WTC11 (cell line): ENCODE results near the gene KRTAP13-3. TPM values are rescaled to one million over a fixed set of nuclear protein-coding genes. Genes with fewer than 3 reads are reported as not detected.
A peak's percentile ranks its signal among the peaks of the same experiment; 100 is the strongest.

ENCODE experiments used
- ATAC-seq: fragments of 200-7000 bp; cut with Tn5 transposase; 2 replicates; pipeline ENCODE4 v1.10.0; 2021; ENCODE audit warnings: mild to moderate bottlenecking, moderate library complexity
- Bru-seq: library from RNA; stranded (reverse); fragments of 400-500 nt; gene quantifications from one replicate; lab custom pipeline; 2021; lab: Mats Ljungman, UMichigan
- CTCF ChIA-PET: fragments of 300-600 bp; sonication (Branson Sonifier 250); formaldehyde crosslinking; loops from one replicate; lab custom pipeline; 2021; ENCODE audit warnings: antibody characterized with exemption; lab: Charles Lee
- POLR2A ChIA-PET: fragments of 350-600 bp; sonication (Branson Sonifier 250); formaldehyde crosslinking; loops from one replicate; lab custom pipeline; 2021; ENCODE audit warnings: antibody characterized with exemption; lab: Charles Lee
- DNase-seq: peaks from one replicate; pipeline ENCODE4 v3.0.0; 2021; ENCODE audit warnings: low spot score
- H3K27ac Mint-ChIP-seq: 2 replicates; pipeline ENCODE4 v1.8.0; 2021; ENCODE audit warnings: mixed read lengths
- H3K27me3 Mint-ChIP-seq: 2 replicates; pipeline ENCODE4 v1.8.0; 2021; ENCODE audit warnings: low read depth, mild to moderate bottlenecking, moderate library complexity, mixed read lengths
- H3K36me3 Mint-ChIP-seq: 2 replicates; pipeline ENCODE4 v1.8.0; 2021; ENCODE audit warnings: mixed read lengths
- H3K4me1 Mint-ChIP-seq: 2 replicates; pipeline ENCODE4 v1.8.0; 2022; ENCODE audit warnings: mixed read lengths
- H3K4me3 Mint-ChIP-seq: 2 replicates; pipeline ENCODE4 v1.8.0; 2021; ENCODE audit warnings: mild to moderate bottlenecking, moderate library complexity, mixed read lengths
- H3K9me3 Mint-ChIP-seq: 2 replicates; pipeline ENCODE4 v1.8.0; 2021; ENCODE audit warnings: mixed read lengths
- ATF1 ChIP-seq: sonication (generic); formaldehyde crosslinking; IDR thresholded peaks from 2 replicates; pipeline ENCODE4 v1.8.1; 2023; ENCODE audit warnings: mild to moderate bottlenecking, moderate library complexity, missing genetic modification reagents
- ATF6 ChIP-seq: sonication (generic); formaldehyde crosslinking; IDR thresholded peaks from 2 replicates; pipeline ENCODE4 v1.8.1; 2023; ENCODE audit warnings: mild to moderate bottlenecking, missing genetic modification reagents
- CDX4 ChIP-seq: fragments of 250-450 bp; sonication (Bioruptor Pico); IDR thresholded peaks from 2 replicates; pipeline ENCODE4 v1.9.0; 2021; ENCODE audit warnings: moderate library complexity, mild to moderate bottlenecking, inconsistent platforms, borderline replicate concordance
- E2F4 ChIP-seq: sonication (generic); formaldehyde crosslinking; IDR thresholded peaks from 2 replicates; pipeline ENCODE4 v1.8.1; 2022; ENCODE audit warnings: low read depth, mild to moderate bottlenecking, moderate library complexity, missing genetic modification reagents, borderline replicate concordance
- SMAD4 ChIP-seq: sonication (generic); formaldehyde crosslinking; IDR thresholded peaks from 2 replicates; pipeline ENCODE4 v1.8.0; 2022; ENCODE audit warnings: mild to moderate bottlenecking, missing genetic modification reagents
- USF2 ChIP-seq: sonication (generic); formaldehyde crosslinking; IDR thresholded peaks from 2 replicates; pipeline ENCODE4 v1.8.1; 2023; ENCODE audit warnings: mild to moderate bottlenecking, missing genetic modification reagents, moderate library complexity
- ZBTB21 ChIP-seq: sonication (generic); formaldehyde crosslinking; IDR thresholded peaks from 2 replicates; pipeline ENCODE4 v1.8.1; 2023; ENCODE audit warnings: mild to moderate bottlenecking, missing genetic modification reagents, borderline replicate concordance
- ZNF138 ChIP-seq: sonication (generic); formaldehyde crosslinking; conservative IDR thresholded peaks from 2 replicates; pipeline ENCODE4 v1.8.1; 2022; ENCODE audit warnings: mild to moderate bottlenecking, moderate library complexity, missing genetic modification reagents
- ZNF425 ChIP-seq: fragments of 250-450 bp; sonication (Bioruptor Pico); conservative IDR thresholded peaks from 2 replicates; pipeline ENCODE4 v1.9.0; 2021; ENCODE audit warnings: mild to moderate bottlenecking
- ZNF512 ChIP-seq: sonication (generic); formaldehyde crosslinking; IDR thresholded peaks from 2 replicates; pipeline ENCODE4 v1.8.1; 2022; ENCODE audit warnings: missing genetic modification reagents, borderline replicate concordance
- ZNF532 ChIP-seq: fragments of 250-450 bp; sonication (Bioruptor Pico); IDR thresholded peaks from 2 replicates; pipeline ENCODE4 v1.9.0; 2021; ENCODE audit warnings: mild to moderate bottlenecking, borderline replicate concordance
- ZSCAN18 ChIP-seq: fragments of 250-450 bp; sonication (Bioruptor Pico); IDR thresholded peaks from 2 replicates; pipeline ENCODE4 v2.1.2; 2022; ENCODE audit warnings: mild to moderate bottlenecking, moderate library complexity
- long read RNA-seq, 3 experiments: library from RNA in 1 of 3; library from capped mRNA in 1 of 3; library from polyadenylated mRNA in 1 of 3; unstranded in 2 of 3; stranded (forward) in 1 of 3; transcript quantifications; one replicate each; pipeline ENCODE4 v2.0.0, GENCODE V29; 2021
- total RNA-seq: library from RNA; stranded (reverse); gene quantifications from 3 replicates; pipeline ENCODE4 v1.2.3, GENCODE V29; 2021

KRTAP13-3 gene
- total RNA-seq, result not detected in 3 replicates
- not detected for Bru-seq, nascent RNA
- long read RNA-seq, experiment 1, result 0 reads
- long read RNA-seq, experiment 2, result 0 reads
- long read RNA-seq, experiment 3, result 0 reads

GRCh38 chr21:30425826-30426225 is at the start of gene KRTAP13-3:
Gene KRTAP13-3 (minus strand): TSS chr21:30425926. CDS start chr21:30425912, 14 bp downstream.
- no peaks in the 10 kb centered on the region; the same call in 1 of the 2 replicates for H3K27me3 Mint-ChIP-seq
- no peak within 1 kb of the TSS for H3K4me3 Mint-ChIP-seq
- no peak for ATAC-seq
- TF ChIP-seq ZNF512 (CRISPR knock-in tag), result no peak
- TF ChIP-seq CDX4 (CRISPR knock-in tag), result no peak
- no peak for TF ChIP-seq ATF1 (CRISPR knock-in tag)
- TF ChIP-seq ZNF138 (CRISPR knock-in tag), result no peak
- no peak for TF ChIP-seq SMAD4
- TF ChIP-seq ZNF532 (CRISPR knock-in tag), result no peak
- TF ChIP-seq ZNF425, result no peak
- no peak for TF ChIP-seq USF2
- H3K36me3 Mint-ChIP-seq, result peaks cover 11% of the 10 kb centered on the region
- H3K27ac Mint-ChIP-seq, result peak within 1 kb of the TSS; percentile 81
- CTCF ChIA-PET, result interaction anchor here (0.6 to 2.4 kb wide), 2 partner anchors 8 to 17 kb away, joined by 3 to 10 read pairs; no protein-coding TSS in a partner anchor
- peaks cover 49% of the 10 kb centered on the region for H3K4me1 Mint-ChIP-seq
- POLR2A ChIA-PET, result no interaction called here
- peaks cover 15% of the 10 kb centered on the region for H3K9me3 Mint-ChIP-seq
- no peak for DNase-seq

GRCh38 chr21:30468900-30469714 is 43.4 kb upstream of the KRTAP13-3 start:
- POLR2A ChIA-PET, result no interaction called here
- ATAC-seq, result no peak
- no peak for DNase-seq
- H3K36me3 Mint-ChIP-seq, result no peaks in the 10 kb centered on the region
- no peak overlapping the region for H3K4me3 Mint-ChIP-seq
- H3K4me1 Mint-ChIP-seq, result no peaks in the 10 kb centered on the region
- H3K27me3 Mint-ChIP-seq, result no peaks in the 10 kb centered on the region
- no peak overlapping the region for H3K27ac Mint-ChIP-seq
- H3K9me3 Mint-ChIP-seq, result no peaks in the 10 kb centered on the region
- CTCF ChIA-PET, result no interaction called here
- no peak for TF ChIP-seq USF2
- TF ChIP-seq ATF6 (CRISPR knock-in tag), result no peak
- TF ChIP-seq E2F4 (CRISPR knock-in tag), result no peak
- no peak for TF ChIP-seq ZSCAN18
- TF ChIP-seq ZBTB21 (CRISPR knock-in tag), result no peak
